Measurements from ENCODE around the gene IL5.

The IL5 gene

GRCh38 chr5:132506094-132506692 lies 37.1 kb downstream of the IL5 start:
- Mint-ChIP-seq H3K27me3 (ENCODE audit: low read depth, poor library complexity) (peaks cover 9% of the 10 kb centered on the region), H3K9me3 (peaks cover 19% of the 10 kb centered on the region), H3K4me3 (no peak overlapping the region), H3K27ac (no peak overlapping the region), H3K4me1 (peaks cover 7% of the 10 kb centered on the region), H3K36me3 (ENCODE audit: low read depth) (peaks cover 5% of the 10 kb centered on the region)
- no peak for DNase-seq
- TF ChIP-seq CTCF (IDR thresholded peaks at IDR 0.05): peak; percentile 35

- peaks cover 17% of the 10 kb centered on the region for H3K9me3 Mint-ChIP-seq
- DNase-seq: no peak
- peaks cover 5% of the 10 kb centered on the region for H3K36me3 Mint-ChIP-seq (ENCODE audit: low read depth)
- H3K4me3 Mint-ChIP-seq: no peak overlapping the region
- H3K4me1 Mint-ChIP-seq: peaks cover 7% of the 10 kb centered on the region
- peaks cover 9% of the 10 kb centered on the region for H3K27me3 Mint-ChIP-seq (ENCODE audit: low read depth, poor library complexity)
- TF ChIP-seq CTCF (IDR thresholded peaks at IDR 0.05): no peak
- no peak overlapping the region for H3K27ac Mint-ChIP-seq
Measured at GRCh38 chr5:132505641-132506040, 37.7 kb downstream of the IL5 start.

GRCh38 chr5:132504746-132505145 lies 38.6 kb downstream of the IL5 start:
- no peak for TF ChIP-seq CTCF (IDR thresholded peaks at IDR 0.05)
- peaks cover 14% of the 10 kb centered on the region for H3K4me1 Mint-ChIP-seq
- H3K9me3 Mint-ChIP-seq: peaks cover 10% of the 10 kb centered on the region
- H3K27me3 Mint-ChIP-seq (ENCODE audit: low read depth, poor library complexity): peaks cover 9% of the 10 kb centered on the region
- no peak for DNase-seq
- H3K27ac Mint-ChIP-seq: no peak overlapping the region
- no peak overlapping the region for H3K4me3 Mint-ChIP-seq
- peaks cover 2% of the 10 kb centered on the region for H3K36me3 Mint-ChIP-seq (ENCODE audit: low read depth)

- no peaks in the 10 kb centered on the region for H3K36me3 Mint-ChIP-seq (ENCODE audit: low read depth)
- peaks cover 2% of the 10 kb centered on the region for H3K9me3 Mint-ChIP-seq
- H3K4me1 Mint-ChIP-seq: peaks cover 24% of the 10 kb centered on the region
- H3K4me3 Mint-ChIP-seq: no peak overlapping the region
- DNase-seq: no peak
- no peak overlapping the region for H3K27ac Mint-ChIP-seq
- TF ChIP-seq CTCF (IDR thresholded peaks at IDR 0.05): no peak
- H3K27me3 Mint-ChIP-seq (ENCODE audit: low read depth, poor library complexity): peaks cover 13% of the 10 kb centered on the region
Measured at GRCh38 chr5:132503244-132503643, 40.1 kb downstream of the IL5 start.

- no peak for TF ChIP-seq CTCF (IDR thresholded peaks at IDR 0.05)
- H3K36me3 Mint-ChIP-seq (ENCODE audit: low read depth): no peaks in the 10 kb centered on the region
- H3K27me3 Mint-ChIP-seq (ENCODE audit: low read depth, poor library complexity): peaks cover 16% of the 10 kb centered on the region
- H3K27ac Mint-ChIP-seq: no peak overlapping the region
- H3K4me3 Mint-ChIP-seq: no peak overlapping the region
- peaks cover 24% of the 10 kb centered on the region for H3K4me1 Mint-ChIP-seq
- DNase-seq: no peak
- H3K9me3 Mint-ChIP-seq: no peaks in the 10 kb centered on the region
Measured at GRCh38 chr5:132501961-132502931, 41.1 kb downstream of the IL5 start.
